ENCODE data around the gene CLIC5. TPM values are rescaled to one million over a fixed set of nuclear protein-coding genes. Genes with fewer than 3 reads are reported as not detected.

CLIC5 gene
- total RNA-seq, 1 donor from 2014 or later, result not detected

DNA sequence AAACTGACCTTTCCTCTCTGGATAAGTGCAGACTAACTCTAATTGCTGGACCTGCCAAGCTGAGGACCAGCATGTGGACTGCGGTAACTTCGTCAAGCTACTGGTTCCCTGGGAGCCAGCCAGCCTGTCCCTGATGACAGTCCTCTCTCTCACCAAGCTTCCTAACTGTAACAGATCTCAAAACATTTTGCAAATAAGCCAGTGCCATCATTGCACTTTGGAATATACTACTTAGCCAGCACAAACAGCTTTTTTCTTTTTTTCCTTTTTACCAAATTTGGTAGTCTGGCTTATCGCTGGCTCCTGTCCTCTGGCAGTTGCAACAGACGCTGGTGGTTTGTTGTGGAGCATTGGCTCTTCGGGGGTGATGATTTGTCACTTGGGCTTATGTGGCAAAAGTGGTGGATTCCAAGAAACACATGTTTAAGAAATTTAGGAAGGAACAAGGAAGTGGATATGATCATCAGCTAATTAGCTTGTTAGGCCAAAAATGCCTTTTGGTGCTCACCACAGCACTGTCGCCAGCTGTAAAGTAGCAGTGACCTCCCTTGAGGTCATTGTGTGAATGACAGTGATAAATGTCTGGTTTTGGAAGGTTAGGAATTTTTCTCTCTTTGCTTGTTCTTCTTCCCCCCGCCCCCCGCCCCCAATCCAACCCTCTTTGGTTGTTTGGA lies 171.7 kb downstream of the CLIC5 start:
- no peak for DNase-seq (ENCODE audit: low read depth in 2 of 2)

- DNase-seq (ENCODE audit: low read depth in 2 of 2), result no peak
These were observed 174.6 kb downstream of the CLIC5 start for GRCh38 chr6:45841062-45841461.

DNA sequence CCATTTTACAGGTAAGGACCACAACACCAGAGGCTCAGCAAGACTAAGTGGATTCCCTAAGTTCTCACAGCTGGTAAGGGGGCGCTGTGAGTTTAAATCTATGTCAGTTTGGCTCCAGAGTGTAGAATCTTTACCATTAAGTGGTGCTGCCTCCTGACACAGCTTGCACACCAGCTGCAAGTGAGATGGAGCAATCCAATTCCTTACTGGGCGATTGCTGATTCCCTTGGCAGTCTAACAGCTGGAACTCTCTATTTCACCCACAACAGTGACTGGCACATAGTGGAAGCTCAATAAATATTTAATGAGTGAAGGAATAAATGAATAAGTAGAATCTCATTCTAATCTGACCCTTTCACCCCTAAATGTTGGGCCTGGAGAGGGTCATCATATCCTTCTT lies 176.7 kb downstream of the CLIC5 start:
- DNase-seq (ENCODE audit: low read depth in 2 of 2), result no peak

DNA sequence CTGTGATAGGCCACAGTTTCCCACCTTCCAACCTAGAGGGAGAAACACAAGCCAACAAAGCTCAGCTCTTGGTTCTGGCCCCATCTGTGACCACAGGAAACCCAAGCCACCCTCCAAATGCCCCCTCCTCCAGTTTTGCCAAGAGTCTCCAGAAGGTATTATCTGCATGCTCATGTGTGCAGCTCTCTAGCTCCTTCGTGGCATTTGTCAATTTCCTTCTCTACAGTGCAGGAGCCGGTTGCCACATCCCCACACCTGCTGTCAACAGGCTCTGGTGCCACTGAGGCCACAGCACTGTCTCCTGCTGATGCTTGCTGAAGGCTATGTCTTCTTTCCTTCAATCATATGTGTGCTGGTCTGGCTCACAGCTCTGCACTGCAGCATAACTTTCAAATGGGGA lies 177.2 kb downstream of the CLIC5 start:
- DNase-seq (ENCODE audit: low read depth in 2 of 2), result no peak

GRCh38 chr6:45837541-45838200 lies 178.0 kb downstream of the CLIC5 start:
- no peak for DNase-seq (ENCODE audit: low read depth in 2 of 2)

DNA sequence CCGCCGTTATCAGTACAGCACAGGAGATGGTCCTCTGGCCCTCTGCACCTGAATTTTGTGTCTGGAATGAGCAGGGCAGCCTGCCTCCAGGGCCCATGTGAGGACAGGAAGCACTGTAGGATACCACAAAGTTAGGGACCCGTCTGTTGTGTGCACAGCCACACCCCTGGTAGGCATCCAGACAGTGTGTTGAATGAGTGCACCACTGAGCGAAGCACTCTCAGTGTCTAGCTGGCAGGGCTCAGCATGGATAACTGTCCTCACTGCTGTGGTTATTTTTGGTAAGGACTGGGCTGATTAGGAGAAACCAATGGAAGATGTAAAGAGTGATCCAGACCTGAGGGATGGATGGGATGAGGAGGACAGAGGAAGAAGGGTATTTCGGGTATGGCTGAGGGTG lies 178.7 kb downstream of the CLIC5 start:
- no peak for DNase-seq (ENCODE audit: low read depth in 2 of 2)

DNA sequence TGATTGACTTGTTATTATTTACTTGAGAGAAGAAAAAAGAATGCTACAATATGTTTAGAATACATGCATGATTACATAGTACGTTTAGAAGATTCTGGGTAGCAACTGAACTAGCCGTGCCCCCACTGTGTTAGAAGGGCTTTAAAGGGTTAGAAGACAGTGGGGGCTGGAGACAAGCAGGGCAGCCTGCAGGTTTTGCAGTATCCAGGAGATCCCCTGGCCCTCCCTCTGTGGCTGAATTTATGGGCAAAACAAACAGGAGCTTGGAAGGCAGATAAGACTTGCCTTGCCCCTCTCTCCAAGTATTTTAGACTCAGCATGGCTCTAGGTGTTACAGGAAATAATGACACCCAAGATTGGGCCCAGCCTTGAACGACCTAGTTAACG lies 179.2 kb downstream of the CLIC5 start:
- no peak for DNase-seq (ENCODE audit: low read depth in 2 of 2)

DNA sequence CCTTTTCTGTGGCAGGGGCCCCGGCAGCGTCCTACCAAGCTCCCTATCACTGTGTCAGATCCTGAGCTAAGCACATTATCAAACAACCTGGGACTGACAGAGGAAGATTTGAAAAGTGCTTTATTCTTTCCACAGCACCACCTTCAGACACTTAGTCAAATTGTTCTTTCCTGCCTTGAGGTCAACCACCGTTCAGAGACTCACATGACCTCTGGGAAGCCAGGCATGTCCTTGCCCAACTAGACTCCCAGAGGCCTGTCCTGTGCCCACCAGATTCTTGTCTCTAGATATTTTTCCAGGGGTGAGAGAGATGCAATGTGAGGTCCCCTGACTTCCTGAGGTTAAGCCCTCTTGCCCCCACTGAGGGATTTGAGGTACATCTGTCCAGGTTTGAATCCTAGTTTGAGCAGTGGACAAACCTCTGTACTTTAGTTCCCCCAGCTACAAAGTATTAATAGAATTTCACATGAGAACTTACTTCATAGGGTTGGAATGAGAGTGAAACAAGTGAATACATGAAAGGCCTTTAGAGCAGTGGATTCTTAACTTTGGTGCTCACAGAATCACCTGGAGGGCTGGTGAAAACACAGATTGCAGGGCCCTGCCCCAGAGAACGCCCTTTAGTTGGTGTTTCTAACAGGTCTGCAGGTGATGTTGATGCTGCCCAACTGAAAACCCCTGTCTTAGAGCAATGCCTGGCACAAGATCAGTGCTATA lies 179.8 kb downstream of the CLIC5 start:
- no peak for DNase-seq (ENCODE audit: low read depth in 2 of 2)

DNA sequence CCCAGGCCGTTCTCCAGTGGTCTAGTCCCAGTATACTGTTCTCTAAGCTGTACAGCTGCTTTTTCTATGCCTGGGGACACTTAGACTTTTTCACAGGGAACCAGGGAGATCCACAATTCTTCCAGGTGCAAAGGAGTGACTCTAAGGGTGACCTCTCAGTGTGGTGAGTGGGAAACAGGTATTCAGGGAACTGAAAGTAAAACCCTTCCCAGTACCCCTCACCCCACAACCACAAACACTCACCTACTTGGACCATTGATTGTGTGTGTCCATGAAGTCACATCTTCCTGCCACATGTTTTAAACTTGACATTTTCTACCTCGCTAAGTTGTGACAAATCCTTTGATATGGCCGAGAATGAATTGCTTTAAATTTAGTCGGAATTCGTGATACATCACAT lies 183.6 kb downstream of the CLIC5 start:
- no peak for DNase-seq (ENCODE audit: low read depth in 2 of 2)

Other genes starting within 250 kb of the CLIC5 start
- 0.40 and 0.87 TPM in 2 replicates for gene ENPP4, start 114.1 kb upstream of the CLIC5 start, total RNA-seq
- not detected in 2 replicates for gene ENPP5, start 155.1 kb upstream of the CLIC5 start, total RNA-seq